GM21526 (cell line): Measurements from ENCODE around the gene SNRK.

Source experiments
- ATAC-seq: cut with Tn5 transposase; IDR thresholded peaks from one replicate; pipeline ENCODE4 v1.9.1; 2021; ENCODE audit warnings: moderate library complexity; ENCODE audit not compliant: unreplicated experiment, low FRiP score

The SNRK gene

GRCh38 chr3:43304126-43304525, 17.8 kb downstream of the SNRK start:
- ATAC-seq, result no peak

GRCh38 chr3:43307226-43307625, 20.9 kb downstream of the SNRK start:
- no peak for ATAC-seq

GRCh38 chr3:43307649-43308048, 21.3 kb downstream of the SNRK start:
- no peak for ATAC-seq

GRCh38 chr3:43309372-43310305, 23.3 kb downstream of the SNRK start:
- no peak for ATAC-seq

- no peak for ATAC-seq
These were observed 30.6 kb downstream of the SNRK start for GRCh38 chr3:43316783-43317460.

- no peak for ATAC-seq
These were observed 31.3 kb downstream of the SNRK start for GRCh38 chr3:43317461-43318316.

GRCh38 chr3:43319376-43319775, 33.0 kb downstream of the SNRK start:
- no peak for ATAC-seq

GRCh38 chr3:43319794-43320193, 33.5 kb downstream of the SNRK start:
- no peak for ATAC-seq

- no peak for ATAC-seq
These were observed 33.9 kb downstream of the SNRK start for GRCh38 chr3:43320288-43320687.

GRCh38 chr3:43323541-43323940, 37.2 kb downstream of the SNRK start:
- ATAC-seq, result no peak

GRCh38 chr3:43326891-43327581, 40.7 kb downstream of the SNRK start:
- ATAC-seq, result peak; percentile 62

- no peak for ATAC-seq
These were observed 41.2 kb downstream of the SNRK start for GRCh38 chr3:43327582-43327979.

GRCh38 chr3:43328653-43329052, 42.3 kb downstream of the SNRK start:
- ATAC-seq, result no peak

GRCh38 chr3:43330981-43331380, 44.6 kb downstream of the SNRK start:
- no peak for ATAC-seq

GRCh38 chr3:43331381-43331780, 45.0 kb downstream of the SNRK start:
- ATAC-seq, result no peak

GRCh38 chr3:43334976-43335375, 48.6 kb downstream of the SNRK start:
- ATAC-seq, result no peak

GRCh38 chr3:43335799-43336198, 49.5 kb downstream of the SNRK start:
- no peak for ATAC-seq

GRCh38 chr3:43338295-43338694, 52.0 kb downstream of the SNRK start:
- ATAC-seq, result no peak

- ATAC-seq, result no peak
These were observed 54.1 kb downstream of the SNRK start for GRCh38 chr3:43340403-43340802.

GRCh38 chr3:43341788-43342187, 55.4 kb downstream of the SNRK start:
- no peak for ATAC-seq
